ENCODE measurements around the gene ELOVL5. TPM values are rescaled to one million over a fixed set of nuclear protein-coding genes. Genes with fewer than 3 reads are reported as not detected.

The ELOVL5 gene
- polyA plus RNA-seq, 3 donors = 44.7 to 97.1 (median 69.5) TPM

GRCh38 chr6:53359095-53359842 lies 10.5 kb upstream of the ELOVL5 start:
- Mint-ChIP-seq H3K9me3 (peaks cover 0 to 6% (median 0%) of the 10 kb centered on the region in 7 donors), H3K27me3 (ENCODE audit: low read depth in 3 of 3) (peaks cover 0 to 7% (median 7%) of the 10 kb centered on the region in 3 donors), H3K4me1 (peaks cover 27% of the 10 kb centered on the region), H3K27ac (peak overlapping the region; percentile 93 to 98 (median 97)), H3K36me3 (no peaks in the 10 kb centered on the region), H3K4me3 (peak overlapping the region; percentile 90 to 96)
- Histone ChIP-seq H3K27ac (ENCODE audit: low read depth in 1 of 2, low read length in 2 of 2) (peak overlapping the region; percentile 82 to 93), H3K4me2 (replicated peaks; ENCODE audit: extremely low read depth, low read length, poor library complexity, severe bottlenecking) (peak overlapping the region; percentile 86), H2AFZ (ENCODE audit: insufficient read depth, low read depth, low read length, poor library complexity, severe bottlenecking) (peak overlapping the region; percentile 93), H4K20me1 (ENCODE audit: insufficient read depth, low read length) (no peaks in the 10 kb centered on the region), H3K9ac (ENCODE audit: insufficient read depth, low read length, poor library complexity, severe bottlenecking) (peak overlapping the region; percentile 78), H3K4me1 (ENCODE audit: control insufficient read depth in 1 of 2, insufficient read depth in 2 of 2, low read length in 2 of 2) (peaks cover 17 to 22% of the 10 kb centered on the region in 2 donors), H3K36me3 (replicated peaks in 1 of 2; ENCODE audit: control insufficient read depth in 1 of 2, insufficient read depth in 2 of 2, low read length in 2 of 2) (no peaks in the 10 kb centered on the region), H3K27me3 (ENCODE audit: control insufficient read depth in 2 of 2, insufficient read depth in 2 of 2, low read length in 2 of 2) (no peaks in the 10 kb centered on the region), H3K4me3 (replicated peaks in 1 of 3; ENCODE audit: low read depth in 2 of 3, low read length in 3 of 3) (peak overlapping the region; percentile 56 to 85 (median 70)), H3K79me2 (ENCODE audit: insufficient read depth, low read length) (no peaks in the 10 kb centered on the region), H3K9me3 (replicated peaks in 1 of 2; ENCODE audit: control insufficient read depth in 1 of 2, insufficient read depth in 1 of 2, low read length in 2 of 2) (no peaks in the 10 kb centered on the region)
- under 1% methylated on average over 61 of the region's 73 CpGs for WGBS (ENCODE audit: insufficient coverage)
- intact Hi-C loops (cut with micrococcal nuclease) = loop anchor here in 1 of 2 donors (5.0 kb wide), 1 partner anchor 73 kb away; no protein-coding TSS in a partner anchor
- no peak for TF ChIP-seq CTCF (IDR thresholded peaks at IDR 0.05)
- peak; percentile 88 to 95 (median 94) for DNase-seq

GRCh38 chr6:53358440-53359094 lies 9.8 kb upstream of the ELOVL5 start:
- peaks cover 0 to 6% (median 0%) of the 10 kb centered on the region in 7 donors for H3K9me3 Mint-ChIP-seq
- peak overlapping the region; percentile 82 to 93 for H3K27ac ChIP-seq (ENCODE audit: low read depth in 1 of 2, low read length in 2 of 2)
- intact Hi-C loops (cut with micrococcal nuclease) = loop anchor here in 1 of 2 donors (5.0 kb wide), 1 partner anchor 74 kb away; no protein-coding TSS in a partner anchor
- peaks cover 30% of the 10 kb centered on the region for H3K4me1 Mint-ChIP-seq
- H3K36me3 Mint-ChIP-seq = no peaks in the 10 kb centered on the region
- H3K4me3 Mint-ChIP-seq = peak overlapping the region; percentile 90 to 93
- DNase-seq = peak in 2 of 3 donors; percentile 35 to 51
- H3K27me3 ChIP-seq (ENCODE audit: control insufficient read depth in 2 of 2, insufficient read depth in 2 of 2, low read length in 2 of 2) = no peaks in the 10 kb centered on the region
- H2AFZ ChIP-seq (ENCODE audit: insufficient read depth, low read depth, low read length, poor library complexity, severe bottlenecking) = peak overlapping the region; percentile 93
- no peak for TF ChIP-seq CTCF (IDR thresholded peaks at IDR 0.05)
- peak overlapping the region; percentile 86 for H3K4me2 ChIP-seq (replicated peaks; ENCODE audit: extremely low read depth, low read length, poor library complexity, severe bottlenecking)
- H3K4me3 ChIP-seq (replicated peaks in 1 of 3; ENCODE audit: low read depth in 2 of 3, low read length in 3 of 3) = peak overlapping the region; percentile 56 to 85 (median 70)
- H3K79me2 ChIP-seq (ENCODE audit: insufficient read depth, low read length) = no peaks in the 10 kb centered on the region
- H3K27me3 Mint-ChIP-seq (ENCODE audit: low read depth in 3 of 3) = peaks cover 0 to 7% (median 7%) of the 10 kb centered on the region in 3 donors
- no peaks in the 10 kb centered on the region for H4K20me1 ChIP-seq (ENCODE audit: insufficient read depth, low read length)
- whole genome bisulfite sequencing (ENCODE audit: insufficient coverage) = under 1% methylated on average over 14 of the region's 17 CpGs
- no peaks in the 10 kb centered on the region for H3K9me3 ChIP-seq (replicated peaks in 1 of 2; ENCODE audit: control insufficient read depth in 1 of 2, insufficient read depth in 1 of 2, low read length in 2 of 2)
- H3K9ac ChIP-seq (ENCODE audit: insufficient read depth, low read length, poor library complexity, severe bottlenecking) = peak overlapping the region; percentile 78
- H3K27ac Mint-ChIP-seq = peak overlapping the region; percentile 93 to 98 (median 96)
- H3K4me1 ChIP-seq (ENCODE audit: control insufficient read depth in 1 of 2, insufficient read depth in 2 of 2, low read length in 2 of 2) = peaks cover 17 to 22% of the 10 kb centered on the region in 2 donors
- no peaks in the 10 kb centered on the region for H3K36me3 ChIP-seq (replicated peaks in 1 of 2; ENCODE audit: control insufficient read depth in 1 of 2, insufficient read depth in 2 of 2, low read length in 2 of 2)

Data from CD14-positive monocyte (primary cell).